Testis (tissue), 2 donors: ENCODE results near the gene MYO9B.

ENCODE experiments used
- POLR2A ChIP-seq: fragments of 450-650 bp; IDR thresholded peaks from one replicate; pipeline ENCODE4 v1.6.1; 2017; ENCODE audit warnings: antibody characterized with exemption, mild to moderate bottlenecking, moderate library complexity
- TF ChIP-seq, protein P1 (sequence below), 3 experiments: fragments of 450-650 bp in 2 of 3; fragments of 200-600 bp in 1 of 3; sonication (generic) in 1 of 3; IDR thresholded peaks; one replicate each; pipeline ENCODE4 v1.5.1; 2016 to 2019; ENCODE audit warnings: antibody characterized with exemption in 3 of 3, mild to moderate bottlenecking in 2 of 3, moderate library complexity in 1 of 3

DNA sequence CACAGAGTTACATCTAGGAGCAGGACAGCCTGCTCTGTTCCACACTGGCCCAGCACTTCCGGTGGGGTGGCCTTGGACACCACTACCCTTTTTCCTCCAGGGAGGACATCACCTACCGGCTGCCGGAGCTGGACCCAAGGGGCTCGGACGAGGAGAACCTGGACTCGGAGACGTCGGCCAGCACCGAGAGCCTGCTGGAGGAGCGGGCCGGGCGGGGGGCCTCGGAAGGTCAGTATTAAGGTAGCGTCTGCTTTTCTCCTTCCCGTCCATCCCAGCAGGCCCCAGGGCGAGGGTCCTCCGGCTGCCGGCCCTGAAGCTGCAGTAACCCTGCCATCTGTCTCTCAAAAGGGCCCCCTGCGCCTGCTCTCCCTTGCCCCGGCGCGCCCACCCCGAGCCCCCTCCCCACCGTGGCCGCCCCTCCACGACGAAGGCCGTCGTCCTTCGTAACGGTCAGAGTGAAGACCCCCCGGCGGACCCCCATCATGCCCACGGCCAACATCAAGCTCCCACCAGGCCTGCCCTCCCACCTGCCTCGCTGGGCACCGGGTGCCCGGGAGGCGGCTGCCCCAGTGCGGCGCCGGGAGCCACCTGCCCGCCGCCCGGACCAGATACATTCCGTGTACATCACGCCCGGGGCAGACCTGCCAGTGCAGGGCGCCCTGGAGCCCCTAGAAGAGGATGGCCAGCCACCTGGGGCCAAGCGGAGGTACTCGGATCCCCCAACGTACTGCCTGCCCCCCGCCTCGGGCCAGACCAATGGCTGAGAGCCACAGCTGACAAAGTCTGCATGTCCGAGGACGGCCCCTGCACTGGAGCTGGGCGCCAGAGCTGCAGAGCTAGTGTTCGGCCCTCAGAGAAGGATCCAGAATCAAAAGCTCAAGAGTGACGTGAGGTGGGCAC is 136.2 kb downstream of the MYO9B start:
- TF ChIP-seq, protein P1, sequence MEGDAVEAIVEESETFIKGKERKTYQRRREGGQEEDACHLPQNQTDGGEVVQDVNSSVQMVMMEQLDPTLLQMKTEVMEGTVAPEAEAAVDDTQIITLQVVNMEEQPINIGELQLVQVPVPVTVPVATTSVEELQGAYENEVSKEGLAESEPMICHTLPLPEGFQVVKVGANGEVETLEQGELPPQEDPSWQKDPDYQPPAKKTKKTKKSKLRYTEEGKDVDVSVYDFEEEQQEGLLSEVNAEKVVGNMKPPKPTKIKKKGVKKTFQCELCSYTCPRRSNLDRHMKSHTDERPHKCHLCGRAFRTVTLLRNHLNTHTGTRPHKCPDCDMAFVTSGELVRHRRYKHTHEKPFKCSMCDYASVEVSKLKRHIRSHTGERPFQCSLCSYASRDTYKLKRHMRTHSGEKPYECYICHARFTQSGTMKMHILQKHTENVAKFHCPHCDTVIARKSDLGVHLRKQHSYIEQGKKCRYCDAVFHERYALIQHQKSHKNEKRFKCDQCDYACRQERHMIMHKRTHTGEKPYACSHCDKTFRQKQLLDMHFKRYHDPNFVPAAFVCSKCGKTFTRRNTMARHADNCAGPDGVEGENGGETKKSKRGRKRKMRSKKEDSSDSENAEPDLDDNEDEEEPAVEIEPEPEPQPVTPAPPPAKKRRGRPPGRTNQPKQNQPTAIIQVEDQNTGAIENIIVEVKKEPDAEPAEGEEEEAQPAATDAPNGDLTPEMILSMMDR (IDR thresholded peaks at IDR 0.05) = no peak
- no peak for TF ChIP-seq POLR2A
